ENCODE results near the gene LITAF. TPM values are rescaled to one million over a fixed set of nuclear protein-coding genes. Genes with fewer than 3 reads are reported as not detected.
A peak's percentile ranks its signal among the peaks of the same experiment; 100 is the strongest.
"Not testable (repeated sequence)": the region's sequence is repeated elsewhere in the genome, so short reads cannot be mapped to it uniquely, and the experiment has no call there.

Gene LITAF
- total RNA-seq, 2 experiments from 2014 or later: 127 to 130 TPM

- Mint-ChIP-seq H3K27ac (peak overlapping the region; percentile 81), H3K4me1 (peaks cover 78% of the 10 kb centered on the region), H3K9me3 (peaks cover 4% of the 10 kb centered on the region), H3K4me3 (peak overlapping the region; percentile 56), H3K27me3 (peaks cover under 1% of the 10 kb centered on the region), H3K36me3 (peaks cover 59% of the 10 kb centered on the region)
- DNase-seq: no peak
These were observed 6.2 kb downstream of the LITAF start for GRCh38 chr16:11580451-11581086.

- H3K4me3 Mint-ChIP-seq, H3K27ac Mint-ChIP-seq, DNase-seq, H3K27me3 Mint-ChIP-seq: not testable (repeated sequence)
- H3K9me3 Mint-ChIP-seq: peaks cover 10% of the 10 kb centered on the region
- H3K36me3 Mint-ChIP-seq: peaks cover 69% of the 10 kb centered on the region
- peaks cover 79% of the 10 kb centered on the region for H3K4me1 Mint-ChIP-seq
These were observed 9.4 kb downstream of the LITAF start for GRCh38 chr16:11577290-11577660.

GRCh38 chr16:11576427-11577289 is 10.1 kb downstream of the LITAF start:
- H3K27ac Mint-ChIP-seq: peak overlapping the region; percentile 57

GRCh38 chr16:11575223-11575589 is 11.5 kb downstream of the LITAF start:
- H3K36me3 Mint-ChIP-seq: peaks cover 72% of the 10 kb centered on the region

More at GRCh38 chr16:11576427-11577289, 10.1 kb downstream of the LITAF start:
- Mint-ChIP-seq H3K4me1 (peaks cover 78% of the 10 kb centered on the region), H3K36me3 (peaks cover 73% of the 10 kb centered on the region), H3K9me3 (peaks cover 10% of the 10 kb centered on the region), H3K4me3 (no peak overlapping the region), H3K27me3 (peaks cover 3% of the 10 kb centered on the region)
- DNase-seq: no peak

GRCh38 chr16:11572301-11572995 is 14.3 kb downstream of the LITAF start:
- DNase-seq: peak; percentile 25
- Mint-ChIP-seq H3K36me3 (peaks cover 59% of the 10 kb centered on the region), H3K27ac (peak overlapping the region; percentile 66), H3K4me3 (peak overlapping the region; percentile 1), H3K27me3 (peaks cover 3% of the 10 kb centered on the region), H3K4me1 (peaks cover 62% of the 10 kb centered on the region), H3K9me3 (peaks cover 9% of the 10 kb centered on the region)

More at GRCh38 chr16:11575223-11575589, 11.5 kb downstream of the LITAF start:
- Mint-ChIP-seq H3K27me3 (peaks cover 3% of the 10 kb centered on the region), H3K9me3 (peaks cover 10% of the 10 kb centered on the region), H3K27ac (peak overlapping the region; percentile 87), H3K4me3 (peak overlapping the region; percentile 64), H3K4me1 (peaks cover 78% of the 10 kb centered on the region)
- no peak for DNase-seq

- H3K27me3 Mint-ChIP-seq: peaks cover 3% of the 10 kb centered on the region
- no peak overlapping the region for H3K27ac Mint-ChIP-seq
- H3K4me1 Mint-ChIP-seq: peaks cover 60% of the 10 kb centered on the region
- peaks cover 9% of the 10 kb centered on the region for H3K9me3 Mint-ChIP-seq
- no peak for DNase-seq
- H3K4me3 Mint-ChIP-seq: no peak overlapping the region
- H3K36me3 Mint-ChIP-seq: peaks cover 57% of the 10 kb centered on the region
These were observed 15.2 kb downstream of the LITAF start for GRCh38 chr16:11571549-11571948.

- Mint-ChIP-seq H3K27me3 (peaks cover 3% of the 10 kb centered on the region), H3K27ac (peak overlapping the region; percentile 29), H3K9me3 (peaks cover 8% of the 10 kb centered on the region), H3K4me3 (no peak overlapping the region), H3K36me3 (peaks cover 60% of the 10 kb centered on the region), H3K4me1 (peaks cover 60% of the 10 kb centered on the region)
- DNase-seq: no peak
These were observed 15.9 kb downstream of the LITAF start for GRCh38 chr16:11570806-11571205.

GRCh38 chr16:11570258-11570657 is 16.5 kb downstream of the LITAF start:
- Mint-ChIP-seq H3K27ac (no peak overlapping the region), H3K36me3 (peaks cover 58% of the 10 kb centered on the region), H3K4me1 (peaks cover 59% of the 10 kb centered on the region), H3K27me3 (no peaks in the 10 kb centered on the region), H3K4me3 (no peak overlapping the region), H3K9me3 (peaks cover 3% of the 10 kb centered on the region)
- no peak for DNase-seq

GRCh38 chr16:11566398-11566797 is 20.3 kb downstream of the LITAF start:
- H3K4me3 Mint-ChIP-seq: no peak overlapping the region
- DNase-seq: no peak
- H3K4me1 Mint-ChIP-seq: peaks cover 57% of the 10 kb centered on the region
- no peaks in the 10 kb centered on the region for H3K27me3 Mint-ChIP-seq
- H3K27ac Mint-ChIP-seq: no peak overlapping the region
- H3K36me3 Mint-ChIP-seq: peaks cover 40% of the 10 kb centered on the region
- H3K9me3 Mint-ChIP-seq: no peaks in the 10 kb centered on the region

GRCh38 chr16:11565665-11566064 is 21.1 kb downstream of the LITAF start:
- no peak for DNase-seq
- Mint-ChIP-seq H3K4me3 (no peak overlapping the region), H3K36me3 (peaks cover 40% of the 10 kb centered on the region), H3K9me3 (no peaks in the 10 kb centered on the region), H3K4me1 (peaks cover 59% of the 10 kb centered on the region), H3K27ac (peak overlapping the region; percentile 74), H3K27me3 (no peaks in the 10 kb centered on the region)

GRCh38 chr16:11564046-11564926 is 22.4 kb downstream of the LITAF start:
- no peak for DNase-seq
- H3K9me3 Mint-ChIP-seq: no peaks in the 10 kb centered on the region
- peaks cover 63% of the 10 kb centered on the region for H3K4me1 Mint-ChIP-seq
- peaks cover 33% of the 10 kb centered on the region for H3K36me3 Mint-ChIP-seq
- no peaks in the 10 kb centered on the region for H3K27me3 Mint-ChIP-seq
- no peak overlapping the region for H3K4me3 Mint-ChIP-seq
- peak overlapping the region; percentile 66 for H3K27ac Mint-ChIP-seq

- Mint-ChIP-seq H3K4me3 (no peak overlapping the region), H3K4me1 (peaks cover 65% of the 10 kb centered on the region), H3K9me3 (no peaks in the 10 kb centered on the region), H3K36me3 (peaks cover 31% of the 10 kb centered on the region), H3K27ac (peak overlapping the region; percentile 73), H3K27me3 (no peaks in the 10 kb centered on the region)
- DNase-seq: no peak
These were observed 23.2 kb downstream of the LITAF start for GRCh38 chr16:11563493-11564040.

- peaks cover 31% of the 10 kb centered on the region for H3K36me3 Mint-ChIP-seq
- no peak overlapping the region for H3K4me3 Mint-ChIP-seq
- H3K27ac Mint-ChIP-seq: peak overlapping the region; percentile 73
- DNase-seq: no peak
- H3K9me3 Mint-ChIP-seq: no peaks in the 10 kb centered on the region
- peaks cover 69% of the 10 kb centered on the region for H3K4me1 Mint-ChIP-seq
- H3K27me3 Mint-ChIP-seq: no peaks in the 10 kb centered on the region
These were observed 23.8 kb downstream of the LITAF start for GRCh38 chr16:11562941-11563340.

- Mint-ChIP-seq H3K36me3 (peaks cover 32% of the 10 kb centered on the region), H3K9me3 (no peaks in the 10 kb centered on the region), H3K27me3 (no peaks in the 10 kb centered on the region), H3K4me1 (peaks cover 74% of the 10 kb centered on the region), H3K27ac (peak overlapping the region; percentile 54), H3K4me3 (no peak overlapping the region)
- no peak for DNase-seq
These were observed 24.3 kb downstream of the LITAF start for GRCh38 chr16:11562411-11562810.

All from activated naive CD8-positive, alpha-beta T cell treated with anti-CD3 and anti-CD28 coated beads for 36 hours (primary cell).